GM12875 (cell line): ENCODE data around the gene SERPINA3.

ENCODE experiments used
- H3K4me3 ChIP-seq: one replicate; pipeline ENCODE4 v1.5.1; 2011; ENCODE audit warnings: low read depth, low read length, control low read depth
- TF ChIP-seq, protein P1 (sequence below): IDR thresholded peaks from 2 replicates; pipeline ENCODE4 v1.5.1; 2011; ENCODE audit warnings: low read depth, mild to moderate bottlenecking, control low read depth, inconsistent platforms, low read length, moderate library complexity, borderline replicate concordance; ENCODE audit not compliant: insufficient read depth

The SERPINA3 gene

DNA sequence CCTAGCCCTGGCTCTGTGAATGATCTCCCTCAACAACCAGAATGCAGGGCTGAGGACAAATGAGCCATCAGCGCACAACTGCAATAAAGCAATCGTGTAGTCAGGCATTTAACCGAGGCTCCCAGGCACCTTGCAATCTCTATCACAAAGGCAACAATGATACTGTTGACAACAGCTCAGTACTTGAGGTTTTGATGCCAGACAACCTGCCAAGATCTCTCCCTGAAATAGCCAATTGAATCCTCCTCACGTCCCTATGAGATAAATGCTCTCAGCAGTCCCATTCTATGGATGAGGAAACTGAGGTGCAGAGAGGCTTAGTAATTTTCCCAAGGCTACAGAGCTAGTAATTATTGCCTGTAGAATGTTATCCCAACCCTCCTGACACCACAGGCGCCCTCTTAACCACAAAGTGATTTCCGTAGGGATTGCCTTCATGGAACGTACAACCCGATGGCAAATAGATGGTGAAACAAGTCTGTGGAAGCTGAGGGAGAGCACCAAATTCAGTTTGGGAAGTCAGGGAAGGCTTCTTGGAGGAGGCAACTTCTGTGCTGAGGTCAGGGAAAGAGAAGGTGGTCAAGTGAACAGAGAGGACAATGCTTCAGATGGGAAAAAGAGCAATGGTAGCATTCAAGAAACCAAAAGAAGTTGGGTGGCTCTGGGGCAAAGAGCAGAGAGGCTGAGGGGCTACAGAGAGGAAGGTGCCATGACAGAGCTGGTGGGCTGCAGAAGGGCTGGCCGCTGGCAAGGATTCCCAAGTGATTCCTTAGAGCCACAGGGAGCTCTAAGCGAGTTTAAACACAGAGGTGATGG is 12.6 kb downstream of the SERPINA3 start:
- TF ChIP-seq, protein P1, sequence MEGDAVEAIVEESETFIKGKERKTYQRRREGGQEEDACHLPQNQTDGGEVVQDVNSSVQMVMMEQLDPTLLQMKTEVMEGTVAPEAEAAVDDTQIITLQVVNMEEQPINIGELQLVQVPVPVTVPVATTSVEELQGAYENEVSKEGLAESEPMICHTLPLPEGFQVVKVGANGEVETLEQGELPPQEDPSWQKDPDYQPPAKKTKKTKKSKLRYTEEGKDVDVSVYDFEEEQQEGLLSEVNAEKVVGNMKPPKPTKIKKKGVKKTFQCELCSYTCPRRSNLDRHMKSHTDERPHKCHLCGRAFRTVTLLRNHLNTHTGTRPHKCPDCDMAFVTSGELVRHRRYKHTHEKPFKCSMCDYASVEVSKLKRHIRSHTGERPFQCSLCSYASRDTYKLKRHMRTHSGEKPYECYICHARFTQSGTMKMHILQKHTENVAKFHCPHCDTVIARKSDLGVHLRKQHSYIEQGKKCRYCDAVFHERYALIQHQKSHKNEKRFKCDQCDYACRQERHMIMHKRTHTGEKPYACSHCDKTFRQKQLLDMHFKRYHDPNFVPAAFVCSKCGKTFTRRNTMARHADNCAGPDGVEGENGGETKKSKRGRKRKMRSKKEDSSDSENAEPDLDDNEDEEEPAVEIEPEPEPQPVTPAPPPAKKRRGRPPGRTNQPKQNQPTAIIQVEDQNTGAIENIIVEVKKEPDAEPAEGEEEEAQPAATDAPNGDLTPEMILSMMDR, result no peak
- no peak overlapping the region for H3K4me3 ChIP-seq

DNA sequence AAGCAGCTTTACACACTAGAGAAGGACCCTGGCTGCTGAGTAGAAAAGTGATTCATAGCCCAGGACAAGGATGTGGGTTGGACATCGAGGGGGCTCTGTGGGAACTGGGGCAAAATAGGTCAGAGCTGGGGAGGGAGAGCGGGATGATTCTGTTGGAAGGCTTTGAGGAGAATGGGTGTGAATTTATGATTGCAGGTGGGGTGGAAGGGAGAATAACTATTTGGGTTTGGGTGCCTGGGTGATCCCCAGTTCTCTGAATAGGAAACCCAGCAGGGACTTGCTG is 13.1 kb downstream of the SERPINA3 start:
- no peak overlapping the region for H3K4me3 ChIP-seq
- TF ChIP-seq, protein P1, result no peak

DNA sequence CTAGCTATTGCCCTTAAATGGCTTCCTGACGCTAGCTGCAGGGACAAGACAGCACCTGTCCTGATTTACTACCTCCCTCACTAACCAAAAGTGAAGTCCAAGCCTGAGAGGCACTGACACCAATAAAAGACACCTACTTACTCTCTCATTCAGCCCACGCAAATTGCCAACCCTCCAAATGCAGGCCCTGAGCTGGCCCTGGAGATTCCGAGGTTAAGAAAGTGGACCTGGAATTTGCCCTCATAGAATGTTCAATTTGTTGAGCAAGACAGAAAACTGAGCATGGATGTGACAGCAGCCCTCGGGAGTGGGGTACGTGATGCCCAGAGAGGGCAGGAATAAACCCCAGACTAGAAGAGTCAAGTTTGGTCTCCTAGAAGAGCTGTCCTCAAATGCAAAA is 16.4 kb downstream of the SERPINA3 start:
- H3K4me3 ChIP-seq, result no peak overlapping the region
- TF ChIP-seq, protein P1, result no peak

DNA sequence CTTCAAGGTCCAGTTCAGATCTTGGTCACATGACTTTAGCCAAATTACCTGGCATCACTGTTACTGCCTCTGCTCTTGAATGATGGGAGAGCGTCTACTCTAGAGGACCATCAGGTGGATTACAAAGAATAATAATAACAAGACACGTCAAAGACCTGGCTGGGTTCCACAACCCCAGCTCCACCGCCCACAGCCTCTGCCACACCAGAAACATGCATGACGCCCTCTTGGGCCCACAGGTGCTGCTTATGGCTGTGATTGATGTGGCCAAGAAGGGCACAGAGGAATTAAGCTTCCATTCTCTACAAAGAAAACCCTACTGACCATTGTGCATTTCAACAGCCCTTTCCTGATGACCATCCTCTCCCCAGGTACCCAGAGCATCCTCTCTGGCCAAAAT is 18.2 kb downstream of the SERPINA3 start:
- TF ChIP-seq, protein P1, result no peak
- no peak overlapping the region for H3K4me3 ChIP-seq

DNA sequence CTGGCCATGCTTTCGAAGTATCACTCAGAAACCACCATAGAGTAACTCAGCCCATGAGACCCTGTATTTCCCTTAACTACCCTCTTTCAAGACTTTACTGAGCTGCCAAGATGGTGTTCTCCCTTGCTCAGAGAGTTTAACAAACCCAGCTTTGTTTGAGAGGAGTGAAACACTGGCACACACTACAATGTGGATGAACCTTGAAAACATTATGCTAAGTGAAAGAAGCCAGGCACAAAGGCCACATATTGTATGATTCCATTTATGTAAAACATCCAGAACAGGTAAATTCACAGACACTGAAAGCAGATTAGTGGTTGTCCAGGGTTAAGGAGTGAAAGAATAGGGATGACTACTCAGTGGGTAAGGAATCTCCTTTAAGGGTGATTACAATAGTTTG is 18.9 kb downstream of the SERPINA3 start:
- H3K4me3 ChIP-seq, result no peak overlapping the region
- TF ChIP-seq, protein P1, result no peak

DNA sequence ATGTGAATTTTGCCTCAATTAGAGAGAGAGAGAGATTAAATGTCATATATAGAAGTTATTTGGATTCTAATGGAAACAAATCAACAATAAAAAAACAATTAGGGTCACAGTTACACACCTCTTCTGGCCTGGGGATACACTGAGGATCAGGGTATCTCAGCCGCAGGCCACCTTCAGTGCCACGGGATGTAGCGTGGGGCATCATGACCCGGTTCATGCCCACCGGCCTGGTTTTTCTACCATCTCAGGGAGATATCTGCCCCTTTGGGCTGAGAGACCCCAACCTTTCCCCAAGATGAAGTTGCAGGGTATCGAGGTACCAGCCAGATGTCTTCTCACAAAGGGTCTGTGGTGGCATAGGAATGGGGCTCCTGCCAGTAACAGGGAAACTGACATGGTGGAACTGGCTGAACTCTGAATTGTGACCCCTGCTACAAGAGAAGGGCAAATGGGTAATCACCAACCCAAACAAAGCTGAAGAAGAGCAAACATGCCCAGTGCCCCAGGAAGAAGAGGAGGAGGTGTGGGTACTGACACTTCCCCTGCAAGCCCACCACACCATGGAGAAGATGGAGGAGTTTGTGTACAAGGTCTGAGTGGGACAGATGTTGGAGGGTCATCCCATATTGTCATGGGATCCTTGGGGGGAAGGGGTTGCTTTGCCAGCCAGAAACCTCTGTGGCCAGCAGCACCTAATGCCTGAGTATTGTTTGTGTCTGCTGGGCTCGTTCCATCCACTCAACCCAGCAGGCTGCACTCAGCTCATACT is 19.5 kb downstream of the SERPINA3 start:
- no peak overlapping the region for H3K4me3 ChIP-seq
- TF ChIP-seq, protein P1, result no peak

DNA sequence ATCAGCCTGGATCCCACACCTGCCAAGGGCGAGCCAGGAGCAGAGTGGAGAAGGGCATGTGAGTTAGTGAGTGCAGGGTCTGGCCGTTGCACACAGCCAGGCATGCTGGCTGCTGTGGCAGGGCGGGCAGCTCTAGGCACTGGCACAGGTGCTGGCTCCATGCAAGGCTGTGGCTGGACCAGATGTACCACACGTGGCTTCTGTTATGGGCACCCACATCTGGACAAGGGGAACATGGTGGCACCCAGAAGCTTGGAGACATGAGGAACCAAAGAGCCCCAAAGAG is 20.1 kb downstream of the SERPINA3 start:
- TF ChIP-seq, protein P1, result no peak
- H3K4me3 ChIP-seq, result no peak overlapping the region
